Measurements from ENCODE around the gene SPACA4.

The SPACA4 gene

GRCh38 chr19:48619692-48620585, 13.4 kb downstream of the SPACA4 start:
- peak overlapping the region; percentile 83 for H3K27ac ChIP-seq
- TF ChIP-seq ZFX (IDR thresholded peaks at IDR 0.05; ENCODE audit: borderline replicate concordance) (no peak), CTCF (IDR thresholded peaks at IDR 0.05) (no peak)

- H3K27ac ChIP-seq = peak overlapping the region; percentile 85
Measured at GRCh38 chr19:48623556-48624066, 17.1 kb downstream of the SPACA4 start.

GRCh38 chr19:48624067-48624594, 17.6 kb downstream of the SPACA4 start:
- H3K27ac ChIP-seq = peak overlapping the region; percentile 85
- TF ChIP-seq CTCF (IDR thresholded peaks at IDR 0.05) = no peak

More at GRCh38 chr19:48623556-48624066, 17.1 kb downstream of the SPACA4 start:
- TF ChIP-seq ZFX (IDR thresholded peaks at IDR 0.05; ENCODE audit: borderline replicate concordance) (no peak), CTCF (IDR thresholded peaks at IDR 0.05) (no peak)

- TF ChIP-seq ZFX (IDR thresholded peaks at IDR 0.05; ENCODE audit: borderline replicate concordance) = no peak
- TF ChIP-seq CTCF (IDR thresholded peaks at IDR 0.05) = no peak
- H3K27ac ChIP-seq = peak overlapping the region; percentile 85
Measured at GRCh38 chr19:48624791-48625723, 18.5 kb downstream of the SPACA4 start.

GRCh38 chr19:48625891-48626327, 19.4 kb downstream of the SPACA4 start:
- H3K27ac ChIP-seq = no peak overlapping the region
- no peak for TF ChIP-seq ZFX (IDR thresholded peaks at IDR 0.05; ENCODE audit: borderline replicate concordance)
- no peak for TF ChIP-seq CTCF (IDR thresholded peaks at IDR 0.05)

- no peak for TF ChIP-seq CTCF (IDR thresholded peaks at IDR 0.05)
- TF ChIP-seq ZFX (IDR thresholded peaks at IDR 0.05; ENCODE audit: borderline replicate concordance) = no peak
- H3K27ac ChIP-seq = peak overlapping the region; percentile 100
Measured at GRCh38 chr19:48627201-48627864, 20.8 kb downstream of the SPACA4 start.
